ENCODE results near the gene BCAS1.

Gene BCAS1

DNA sequence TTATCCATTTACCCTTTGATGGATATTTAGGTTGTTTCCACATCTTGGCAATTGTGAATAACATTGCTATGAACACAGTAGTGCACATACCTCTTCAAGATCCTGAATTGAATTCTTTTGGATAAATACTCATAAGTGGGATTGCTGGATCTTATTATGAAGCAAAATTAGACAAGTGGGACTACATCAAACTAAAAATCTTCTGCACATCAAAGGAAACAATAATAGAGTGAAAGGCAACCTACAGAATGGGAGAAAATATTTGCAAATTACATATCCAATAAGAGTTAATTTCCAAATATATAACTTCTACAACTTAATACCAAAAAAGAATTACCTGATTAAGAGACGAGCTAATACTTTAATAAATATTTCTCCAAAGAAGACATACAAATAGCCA, 38.4 kb upstream of the BCAS1 start:
- TF ChIP-seq, protein P1, sequence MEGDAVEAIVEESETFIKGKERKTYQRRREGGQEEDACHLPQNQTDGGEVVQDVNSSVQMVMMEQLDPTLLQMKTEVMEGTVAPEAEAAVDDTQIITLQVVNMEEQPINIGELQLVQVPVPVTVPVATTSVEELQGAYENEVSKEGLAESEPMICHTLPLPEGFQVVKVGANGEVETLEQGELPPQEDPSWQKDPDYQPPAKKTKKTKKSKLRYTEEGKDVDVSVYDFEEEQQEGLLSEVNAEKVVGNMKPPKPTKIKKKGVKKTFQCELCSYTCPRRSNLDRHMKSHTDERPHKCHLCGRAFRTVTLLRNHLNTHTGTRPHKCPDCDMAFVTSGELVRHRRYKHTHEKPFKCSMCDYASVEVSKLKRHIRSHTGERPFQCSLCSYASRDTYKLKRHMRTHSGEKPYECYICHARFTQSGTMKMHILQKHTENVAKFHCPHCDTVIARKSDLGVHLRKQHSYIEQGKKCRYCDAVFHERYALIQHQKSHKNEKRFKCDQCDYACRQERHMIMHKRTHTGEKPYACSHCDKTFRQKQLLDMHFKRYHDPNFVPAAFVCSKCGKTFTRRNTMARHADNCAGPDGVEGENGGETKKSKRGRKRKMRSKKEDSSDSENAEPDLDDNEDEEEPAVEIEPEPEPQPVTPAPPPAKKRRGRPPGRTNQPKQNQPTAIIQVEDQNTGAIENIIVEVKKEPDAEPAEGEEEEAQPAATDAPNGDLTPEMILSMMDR (IDR thresholded peaks at IDR 0.05; ENCODE audit: borderline replicate concordance, control extremely low read depth, extremely low read depth, insufficient read depth, missing control alignments), result no peak
- DNase-seq (ENCODE audit: low spot score), result no peak
- in situ Hi-C loops (cut with MboI; ENCODE audit: low sequenced_read_pairs, unreplicated experiment), result loop anchor here (25.0 kb wide), 1 partner anchor 528 kb away; no protein-coding TSS in a partner anchor

DNA sequence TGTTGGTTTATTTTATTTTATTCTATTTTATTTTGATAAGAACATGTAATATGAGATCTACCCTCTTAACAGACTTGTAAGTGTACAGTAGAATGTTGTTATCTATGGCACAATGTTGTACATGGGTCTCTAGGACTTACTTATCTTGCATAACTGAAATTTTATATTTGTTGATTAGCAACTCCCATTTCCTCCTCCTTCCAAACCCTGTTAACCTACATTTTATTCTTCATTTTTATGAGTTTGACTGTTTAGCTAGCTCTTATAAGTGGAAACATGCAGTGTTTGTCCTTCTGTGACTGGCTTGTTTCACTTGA, 37.9 kb upstream of the BCAS1 start:
- in situ Hi-C loops (cut with MboI; ENCODE audit: low sequenced_read_pairs, unreplicated experiment), result loop anchor here (25.0 kb wide), 1 partner anchor 529 kb away; no protein-coding TSS in a partner anchor
- TF ChIP-seq, protein P1 (IDR thresholded peaks at IDR 0.05; ENCODE audit: borderline replicate concordance, control extremely low read depth, extremely low read depth, insufficient read depth, missing control alignments), result no peak
- no peak for DNase-seq (ENCODE audit: low spot score)

- no peak for DNase-seq (ENCODE audit: low spot score)
- in situ Hi-C loops (cut with MboI; ENCODE audit: low sequenced_read_pairs, unreplicated experiment), result loop anchor here (25.0 kb wide), 1 partner anchor 530 kb away; no protein-coding TSS in a partner anchor
- TF ChIP-seq, protein P1 (IDR thresholded peaks at IDR 0.05; ENCODE audit: borderline replicate concordance, control extremely low read depth, extremely low read depth, insufficient read depth, missing control alignments), result no peak
Measured at GRCh38 chr20:54107600-54108325, 37.4 kb upstream of the BCAS1 start.

- in situ Hi-C loops (cut with MboI; ENCODE audit: low sequenced_read_pairs, unreplicated experiment), result loop anchor here (25.0 kb wide), 1 partner anchor 530 kb away; no protein-coding TSS in a partner anchor
- no peak for DNase-seq (ENCODE audit: low spot score)
- TF ChIP-seq, protein P1 (IDR thresholded peaks at IDR 0.05; ENCODE audit: borderline replicate concordance, control extremely low read depth, extremely low read depth, insufficient read depth, missing control alignments), result no peak
Measured at GRCh38 chr20:54107181-54107580, 36.8 kb upstream of the BCAS1 start.

DNA sequence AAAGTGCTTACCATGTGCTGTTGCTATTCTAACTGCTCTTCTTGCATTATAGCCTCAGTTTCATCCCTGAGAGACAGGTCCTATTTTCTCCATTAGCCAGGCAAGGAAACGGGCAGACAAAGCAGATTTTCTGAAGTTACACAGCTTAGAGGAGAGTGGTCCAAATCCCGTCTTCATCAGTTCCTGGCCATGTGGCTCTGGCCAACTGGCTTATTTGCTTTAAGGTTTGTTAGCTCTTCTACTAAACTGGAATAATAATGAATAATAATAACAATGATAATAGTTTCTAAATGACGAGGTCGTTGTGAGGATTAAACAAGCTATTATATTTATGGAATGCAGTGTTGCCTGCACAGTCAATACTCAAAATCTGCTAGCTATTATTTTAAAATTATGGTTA, 35.8 kb upstream of the BCAS1 start:
- in situ Hi-C loops (cut with MboI; ENCODE audit: low sequenced_read_pairs, unreplicated experiment), result loop anchor here (25.0 kb wide), 1 partner anchor 531 kb away; no protein-coding TSS in a partner anchor
- TF ChIP-seq, protein P1 (IDR thresholded peaks at IDR 0.05; ENCODE audit: borderline replicate concordance, control extremely low read depth, extremely low read depth, insufficient read depth, missing control alignments), result no peak
- no peak for DNase-seq (ENCODE audit: low spot score)

DNA sequence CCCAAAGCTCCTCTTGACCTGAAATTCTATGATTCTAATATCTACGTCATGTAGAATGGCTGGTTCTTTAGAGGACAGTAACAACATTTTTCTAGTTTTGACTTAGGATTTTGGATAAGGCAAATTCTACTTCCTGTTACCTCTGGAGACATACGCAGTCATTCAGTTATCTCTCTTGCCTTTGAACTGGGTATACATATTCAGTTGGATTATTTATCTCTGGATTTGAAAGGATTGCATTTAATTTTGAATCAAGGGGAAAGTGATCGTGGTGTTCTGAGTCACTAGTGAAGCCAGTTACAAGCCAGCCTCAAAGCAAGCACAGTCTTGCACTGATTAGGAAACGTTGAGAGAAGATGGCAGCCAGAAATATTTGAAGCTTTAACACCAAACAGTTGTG, 35.3 kb upstream of the BCAS1 start:
- TF ChIP-seq, protein P1 (IDR thresholded peaks at IDR 0.05; ENCODE audit: borderline replicate concordance, control extremely low read depth, extremely low read depth, insufficient read depth, missing control alignments), result no peak

More for the DNA sequence above, 35.3 kb upstream of the BCAS1 start:
- in situ Hi-C loops (cut with MboI; ENCODE audit: low sequenced_read_pairs, unreplicated experiment), result loop anchor here (25.0 kb wide), 1 partner anchor 532 kb away; no protein-coding TSS in a partner anchor
- DNase-seq (ENCODE audit: low spot score), result no peak
